ENCODE results near the gene GBF1. TPM values are rescaled to one million over a fixed set of nuclear protein-coding genes. Genes with fewer than 3 reads are reported as not detected.
A peak's percentile ranks its signal among the peaks of the same experiment; 100 is the strongest.

Gene GBF1
- polyA plus RNA-seq, 1 donor (not counting 4 experiments of a cell fraction or from before 2014, with no cell fraction given), result 17.4 TPM

DNA sequence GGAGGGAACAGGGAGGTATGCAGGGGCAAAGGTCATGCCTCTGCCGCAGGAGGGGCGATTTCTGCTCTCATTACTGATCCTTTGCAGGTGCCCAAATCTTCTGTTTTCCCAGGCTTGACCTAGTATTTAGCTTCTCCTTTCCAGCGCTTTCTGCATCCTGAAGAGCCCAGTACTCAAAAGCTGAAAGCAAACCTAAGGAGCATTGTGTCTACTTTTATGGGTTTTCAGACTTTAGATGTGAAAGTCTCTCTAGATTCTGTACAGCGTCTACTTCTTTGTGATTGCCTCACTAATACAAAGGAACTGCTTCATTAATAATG is 560 bp downstream of the GBF1 start:
- peaks cover 38% of the 10 kb centered on the region for H3K4me1 ChIP-seq (ENCODE audit: control insufficient read depth, extremely low read depth, insufficient read depth, low read length)
- DNase-seq (ENCODE audit: low read depth, low spot score) (no peak), FAIRE-seq (no peak)
- H4K20me1 ChIP-seq (ENCODE audit: control insufficient read depth, extremely low read depth, insufficient read depth, low read length), result peaks cover 15% of the 10 kb centered on the region
- peaks cover 54% of the 10 kb centered on the region for H3K79me2 ChIP-seq (ENCODE audit: control insufficient read depth, insufficient read depth, low read length)
- no peaks in the 10 kb centered on the region for H3K9me3 ChIP-seq (ENCODE audit: control insufficient read depth, low read depth, low read length)
- H3K9me1 ChIP-seq (ENCODE audit: control insufficient read depth, extremely low read depth, insufficient read depth, low read length), result peaks cover 5% of the 10 kb centered on the region
- H3K4me2 ChIP-seq (ENCODE audit: control insufficient read depth, extremely low read depth, insufficient read depth, low read depth, low read length), result peak overlapping the region; percentile 95
- H3K36me3 ChIP-seq (ENCODE audit: control insufficient read depth in 2 of 2, extremely low read depth in 1 of 2, insufficient read depth in 2 of 2, low read length in 2 of 2), result peaks cover 0 to 2% of the 10 kb centered on the region in 2 experiments
- TF ChIP-seq EZH2 (IDR thresholded peaks at IDR 0.05; ENCODE audit: low read length), result no peak
- TF ChIP-seq, protein P1, sequence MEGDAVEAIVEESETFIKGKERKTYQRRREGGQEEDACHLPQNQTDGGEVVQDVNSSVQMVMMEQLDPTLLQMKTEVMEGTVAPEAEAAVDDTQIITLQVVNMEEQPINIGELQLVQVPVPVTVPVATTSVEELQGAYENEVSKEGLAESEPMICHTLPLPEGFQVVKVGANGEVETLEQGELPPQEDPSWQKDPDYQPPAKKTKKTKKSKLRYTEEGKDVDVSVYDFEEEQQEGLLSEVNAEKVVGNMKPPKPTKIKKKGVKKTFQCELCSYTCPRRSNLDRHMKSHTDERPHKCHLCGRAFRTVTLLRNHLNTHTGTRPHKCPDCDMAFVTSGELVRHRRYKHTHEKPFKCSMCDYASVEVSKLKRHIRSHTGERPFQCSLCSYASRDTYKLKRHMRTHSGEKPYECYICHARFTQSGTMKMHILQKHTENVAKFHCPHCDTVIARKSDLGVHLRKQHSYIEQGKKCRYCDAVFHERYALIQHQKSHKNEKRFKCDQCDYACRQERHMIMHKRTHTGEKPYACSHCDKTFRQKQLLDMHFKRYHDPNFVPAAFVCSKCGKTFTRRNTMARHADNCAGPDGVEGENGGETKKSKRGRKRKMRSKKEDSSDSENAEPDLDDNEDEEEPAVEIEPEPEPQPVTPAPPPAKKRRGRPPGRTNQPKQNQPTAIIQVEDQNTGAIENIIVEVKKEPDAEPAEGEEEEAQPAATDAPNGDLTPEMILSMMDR (optimal IDR thresholded peaks at IDR 0.05 in 1 of 3, IDR thresholded peaks at IDR 0.05 in 1 of 3, conservative IDR thresholded peaks at IDR 0.05 in 1 of 3; ENCODE audit: extremely low read depth in 1 of 3, insufficient read depth in 2 of 3, low read length in 3 of 3), result no peak
- H3K27ac ChIP-seq (ENCODE audit: control insufficient read depth, insufficient read depth, low read length), result peak overlapping the region; percentile 75
- peak overlapping the region; percentile 92 for H3K9ac ChIP-seq (ENCODE audit: control insufficient read depth, extremely low read depth, insufficient read depth, low read length)
- H2AFZ ChIP-seq (ENCODE audit: control insufficient read depth, low read length), result peak overlapping the region; percentile 91
- H3K27me3 ChIP-seq (ENCODE audit: control insufficient read depth, extremely low read depth, insufficient read depth, low read length), result peaks cover 4% of the 10 kb centered on the region
- H3K4me3 ChIP-seq (ENCODE audit: control insufficient read depth in 2 of 3, extremely low read depth in 1 of 3, insufficient read depth in 2 of 3, low read depth in 1 of 3, low read length in 3 of 3), result peak overlapping the region; percentile 65 to 99 (median 97)
- dilution Hi-C loops (cut with MboI; ENCODE audit: extremely low pct_ligation_motif_present, low sequenced_read_pairs), result no loop called here

DNA sequence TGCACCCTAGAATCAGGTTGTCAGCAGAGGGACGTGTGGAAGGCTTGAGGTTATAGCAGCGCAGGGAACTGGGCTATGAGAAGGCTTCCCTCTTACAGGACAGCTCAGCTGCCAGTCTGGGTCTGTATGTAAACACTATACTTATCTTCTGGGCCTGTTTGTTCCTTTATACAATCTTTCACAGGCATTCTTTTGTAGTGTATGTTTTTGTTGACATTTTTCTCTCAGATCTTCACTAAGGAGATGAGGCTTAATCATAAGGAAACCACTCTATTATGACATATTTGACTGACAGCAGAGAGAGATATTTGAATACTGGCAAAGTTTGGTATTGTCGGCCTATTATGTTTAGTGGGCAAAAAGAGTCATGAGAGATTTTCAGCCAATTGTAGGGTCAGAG is 929 bp downstream of the GBF1 start:
- DNase-seq (ENCODE audit: low read depth, low spot score) (no peak), FAIRE-seq (peak; percentile 32)
- Histone ChIP-seq H3K4me2 (ENCODE audit: control insufficient read depth, extremely low read depth, insufficient read depth, low read depth, low read length) (peak overlapping the region; percentile 95), H3K4me1 (ENCODE audit: control insufficient read depth, extremely low read depth, insufficient read depth, low read length) (peaks cover 38% of the 10 kb centered on the region), H3K9me1 (ENCODE audit: control insufficient read depth, extremely low read depth, insufficient read depth, low read length) (peaks cover 5% of the 10 kb centered on the region), H3K79me2 (ENCODE audit: control insufficient read depth, insufficient read depth, low read length) (peaks cover 58% of the 10 kb centered on the region), H3K27ac (ENCODE audit: control insufficient read depth, insufficient read depth, low read length) (peak overlapping the region; percentile 75), H3K4me3 (ENCODE audit: control insufficient read depth in 2 of 3, extremely low read depth in 1 of 3, insufficient read depth in 2 of 3, low read depth in 1 of 3, low read length in 3 of 3) (peak overlapping the region; percentile 65 to 99 (median 97)), H3K27me3 (ENCODE audit: control insufficient read depth, extremely low read depth, insufficient read depth, low read length) (peaks cover under 1% of the 10 kb centered on the region), H3K9ac (ENCODE audit: control insufficient read depth, extremely low read depth, insufficient read depth, low read length) (peak overlapping the region; percentile 92), H3K9me3 (ENCODE audit: control insufficient read depth, low read depth, low read length) (no peaks in the 10 kb centered on the region), H3K36me3 (ENCODE audit: control insufficient read depth in 2 of 2, extremely low read depth in 1 of 2, insufficient read depth in 2 of 2, low read length in 2 of 2) (peaks cover 0 to 2% of the 10 kb centered on the region in 2 experiments), H4K20me1 (ENCODE audit: control insufficient read depth, extremely low read depth, insufficient read depth, low read length) (peaks cover 15% of the 10 kb centered on the region), H2AFZ (ENCODE audit: control insufficient read depth, low read length) (no peak overlapping the region)
- dilution Hi-C loops (cut with MboI; ENCODE audit: extremely low pct_ligation_motif_present, low sequenced_read_pairs), result no loop called here
- TF ChIP-seq, protein P1 (optimal IDR thresholded peaks at IDR 0.05 in 1 of 3, IDR thresholded peaks at IDR 0.05 in 1 of 3, conservative IDR thresholded peaks at IDR 0.05 in 1 of 3; ENCODE audit: extremely low read depth in 1 of 3, insufficient read depth in 2 of 3, low read length in 3 of 3), result no peak
- no peak for TF ChIP-seq EZH2 (IDR thresholded peaks at IDR 0.05; ENCODE audit: low read length)
